Bronchial epithelial cell (primary cell): Measurements from ENCODE around the gene CRTC3. TPM values are rescaled to one million over a fixed set of nuclear protein-coding genes. Genes with fewer than 3 reads are reported as not detected.

ENCODE experiments used
- DNase-seq: peaks from one replicate; pipeline ENCODE4 v3.0.0-alpha.2; 2010; ENCODE audit warnings: low read depth
- FAIRE-seq: peaks from 2 replicates; lab custom pipeline; 2011; peaks lifted over from hg19 to GRCh38; lab: Jason Lieb, UNC
- H3K27me3 ChIP-seq: 2 replicates; pipeline ENCODE4 v1.5.1; 2011; ENCODE audit warnings: low read length; ENCODE audit not compliant: control insufficient read depth, insufficient read depth
- H3K36me3 ChIP-seq: 2 replicates; pipeline ENCODE4 v1.5.1; 2011; ENCODE audit warnings: low read length; ENCODE audit not compliant: control insufficient read depth, insufficient read depth
- H3K4me3 ChIP-seq: 2 replicates; pipeline ENCODE4 v1.5.1; 2011; ENCODE audit warnings: mild to moderate bottlenecking, low read depth, low read length, control low read depth
- CTCF ChIP-seq: IDR thresholded peaks from 2 replicates; pipeline ENCODE4 v1.5.1; 2011; ENCODE audit warnings: mild to moderate bottlenecking, moderate library complexity, low read length, control low read depth, inconsistent platforms; ENCODE audit not compliant: insufficient read depth, severe bottlenecking
- total RNA-seq: library from RNA; depleted of rRNA; stranded (reverse); fragments of >200 nt; gene quantifications from 2 replicates; pipeline ENCODE4 v1.2.1, GENCODE V29; 2014

CRTC3 gene
- total RNA-seq, 1 donor from 2014 or later: 5.8 TPM

- TF ChIP-seq CTCF: no peak
- FAIRE-seq: no peak
- no peak for DNase-seq
- H3K4me3 ChIP-seq: no peak overlapping the region
- H3K36me3 ChIP-seq: peaks cover 7% of the 10 kb centered on the region
- H3K27me3 ChIP-seq: no peaks in the 10 kb centered on the region
These were observed 87.4 kb downstream of the CRTC3 start for GRCh38 chr15:90617171-90617570.

- no peaks in the 10 kb centered on the region for H3K27me3 ChIP-seq
- DNase-seq: no peak
- peaks cover 4% of the 10 kb centered on the region for H3K36me3 ChIP-seq
- no peak overlapping the region for H3K4me3 ChIP-seq
- FAIRE-seq: no peak
- no peak for TF ChIP-seq CTCF
These were observed 88.0 kb downstream of the CRTC3 start for GRCh38 chr15:90617668-90618097.

- DNase-seq (no peak), FAIRE-seq (no peak)
- H3K27me3 ChIP-seq: no peaks in the 10 kb centered on the region
- no peak overlapping the region for H3K4me3 ChIP-seq
- peaks cover 6% of the 10 kb centered on the region for H3K36me3 ChIP-seq
- no peak for TF ChIP-seq CTCF
These were observed 88.8 kb downstream of the CRTC3 start for GRCh38 chr15:90618330-90619125.

GRCh38 chr15:90619468-90619867 is 89.7 kb downstream of the CRTC3 start:
- Histone ChIP-seq H3K27me3 (no peaks in the 10 kb centered on the region), H3K36me3 (peaks cover 8% of the 10 kb centered on the region), H3K4me3 (no peak overlapping the region)
- DNase-seq (no peak), FAIRE-seq (no peak)
- TF ChIP-seq CTCF: no peak

- TF ChIP-seq CTCF: no peak
- FAIRE-seq (no peak), DNase-seq (no peak)
- Histone ChIP-seq H3K4me3 (no peak overlapping the region), H3K27me3 (no peaks in the 10 kb centered on the region), H3K36me3 (peaks cover 8% of the 10 kb centered on the region)
These were observed 90.2 kb downstream of the CRTC3 start for GRCh38 chr15:90619939-90620338.
